Ascending aorta (tissue), 2 donors: ENCODE measurements around the gene SLC25A34. TPM values are rescaled to one million over a fixed set of nuclear protein-coding genes. Genes with fewer than 3 reads are reported as not detected.

Experiments used
- DNase-seq, 2 donors: peaks; one replicate each; pipeline ENCODE4 v3.0.0-alpha.2; 2019; ENCODE audit warnings: low spot score in 2 of 2
- H3K27ac ChIP-seq, 2 donors: fragments of 200-600 bp; sonication (generic); one replicate each; pipeline ENCODE4 v1.5.1; 2016 to 2017; ENCODE audit warnings: mild to moderate bottlenecking in 1 of 2
- H3K27me3 ChIP-seq: fragments of 200-600 bp; sonication (generic); one replicate; pipeline ENCODE4 v1.5.1; 2017
- H3K36me3 ChIP-seq, 2 donors: fragments of 200-600 bp; sonication (generic); one replicate each; pipeline ENCODE4 v1.5.1; 2016
- H3K4me1 ChIP-seq, 2 donors: fragments of 200-600 bp; sonication (generic); one replicate each; pipeline ENCODE4 v1.5.1; 2016 to 2017; ENCODE audit warnings: mild to moderate bottlenecking in 1 of 2
- H3K4me3 ChIP-seq, 2 donors: fragments of 200-600 bp; sonication (generic); one replicate each; pipeline ENCODE4 v1.5.1; 2016 to 2017; ENCODE audit warnings: mild to moderate bottlenecking in 1 of 2
- H3K9me3 ChIP-seq, 2 donors: fragments of 200-600 bp; sonication (generic); one replicate each; pipeline ENCODE4 v1.5.1; 2016
- CTCF ChIP-seq, 3 experiments: fragments of 200-600 bp in 2 of 3; fragments of 450-650 bp in 1 of 3; sonication (generic) in 2 of 3; IDR thresholded peaks; one replicate each; pipeline ENCODE4 v1.5.1; 2016 to 2019; ENCODE audit warnings: antibody characterized with exemption in 3 of 3, mild to moderate bottlenecking in 1 of 3, moderate library complexity in 1 of 3
- intact Hi-C: fragments of 100-400 bp; cut with DNase I; formaldehyde crosslinking; loops from one replicate; pipeline ENCODE4 v1.15.1; 2023
- total RNA-seq: library from RNA; depleted of rRNA; stranded (reverse); fragments of >200 nt; gene quantifications from one replicate; pipeline ENCODE4 v1.1.0, GENCODE V29; 2016

Gene SLC25A34
- total RNA-seq, result 5.7 TPM

GRCh38 chr1:15736038-15736891 lies at the start of gene SLC25A34:
TSS of gene SLC25A34 (plus strand) at chr1:15736258. CDS start at chr1:15736486, 228 bp downstream.
- Histone ChIP-seq H3K4me1 (peaks cover 18 to 30% of the 10 kb centered on the region in 2 donors), H3K36me3 (peaks cover 31 to 48% of the 10 kb centered on the region in 2 donors), H3K27me3 (no peaks in the 10 kb centered on the region), H3K9me3 (no peaks in the 10 kb centered on the region), H3K4me3 (peak within 1 kb of the TSS in 1 of 2 donors; percentile 20), H3K27ac (peak within 1 kb of the TSS; percentile 62 to 81)
- peak in 2 of 3 experiments; percentile 37 to 39 for TF ChIP-seq CTCF (IDR thresholded peaks at IDR 0.05)
- intact Hi-C loops, result loop anchor here (5.0 kb wide), 1 partner anchor 54 kb away; the partner anchor contains the start of gene PLEKHM2
- DNase-seq, result no peak

GRCh38 chr1:15687446-15687845 lies 48.6 kb upstream of the SLC25A34 start:
- Histone ChIP-seq H3K9me3 (no peaks in the 10 kb centered on the region), H3K4me1 (peaks cover 0 to 29% of the 10 kb centered on the region in 2 donors), H3K27ac (no peak overlapping the region), H3K27me3 (no peaks in the 10 kb centered on the region), H3K36me3 (peaks cover 0 to 4% of the 10 kb centered on the region in 2 donors), H3K4me3 (no peak overlapping the region)
- DNase-seq, result no peak
- TF ChIP-seq CTCF (IDR thresholded peaks at IDR 0.05), result no peak
- intact Hi-C loops, result no loop called here

- peak overlapping the region; percentile 54 to 66 for H3K27ac ChIP-seq
- no peaks in the 10 kb centered on the region for H3K9me3 ChIP-seq
- no peak for DNase-seq
- no peak overlapping the region for H3K4me3 ChIP-seq
- no peak for TF ChIP-seq CTCF (IDR thresholded peaks at IDR 0.05)
- no peaks in the 10 kb centered on the region for H3K27me3 ChIP-seq
- H3K36me3 ChIP-seq, result peaks cover 0 to 4% of the 10 kb centered on the region in 2 donors
- peaks cover 0 to 32% of the 10 kb centered on the region in 2 donors for H3K4me1 ChIP-seq
- intact Hi-C loops, result no loop called here
These were observed 45.7 kb upstream of the SLC25A34 start for GRCh38 chr1:15690317-15690716.

- Histone ChIP-seq H3K4me3 (no peak overlapping the region), H3K4me1 (peaks cover 0 to 27% of the 10 kb centered on the region in 2 donors), H3K36me3 (peaks cover 3 to 7% of the 10 kb centered on the region in 2 donors), H3K27me3 (no peaks in the 10 kb centered on the region), H3K9me3 (no peaks in the 10 kb centered on the region), H3K27ac (peak overlapping the region; percentile 54 to 66)
- intact Hi-C loops, result no loop called here
- TF ChIP-seq CTCF (IDR thresholded peaks at IDR 0.05), result no peak
- DNase-seq, result no peak
These were observed 44.5 kb upstream of the SLC25A34 start for GRCh38 chr1:15691434-15692032.

- no peak for DNase-seq
- no peaks in the 10 kb centered on the region for H3K9me3 ChIP-seq
- H3K4me1 ChIP-seq, result peaks cover 0 to 27% of the 10 kb centered on the region in 2 donors
- no peak for TF ChIP-seq CTCF (IDR thresholded peaks at IDR 0.05)
- peak overlapping the region; percentile 48 to 66 for H3K27ac ChIP-seq
- H3K4me3 ChIP-seq, result no peak overlapping the region
- peaks cover 3 to 7% of the 10 kb centered on the region in 2 donors for H3K36me3 ChIP-seq
- intact Hi-C loops, result no loop called here
- H3K27me3 ChIP-seq, result no peaks in the 10 kb centered on the region
These were observed 43.9 kb upstream of the SLC25A34 start for GRCh38 chr1:15692121-15692682.
